GM15510 (cell line): ENCODE results near the gene OR8H1.

Experiments
- POLR2A ChIP-seq: IDR thresholded peaks from 3 replicates; pipeline ENCODE4 v1.6.1; 2011; ENCODE audit warnings: borderline replicate concordance; ENCODE audit not compliant: insufficient read length; ENCODE audit errors: extremely low read depth

Gene OR8H1

GRCh38 chr11:56292154-56292553, at the start of gene OR8H1:
TSS of gene OR8H1 (minus strand) at chr11:56292254. CDS start at chr11:56291062, 1,192 bp downstream.
- no peak for TF ChIP-seq POLR2A

GRCh38 chr11:56340289-56340688, 48.2 kb upstream of the OR8H1 start:
- TF ChIP-seq POLR2A = no peak

- TF ChIP-seq POLR2A = no peak
Observed at GRCh38 chr11:56333156-56333555, 41.1 kb upstream of the OR8H1 start.

GRCh38 chr11:56331861-56332491, 39.9 kb upstream of the OR8H1 start:
- no peak for TF ChIP-seq POLR2A

- no peak for TF ChIP-seq POLR2A
Observed at GRCh38 chr11:56314844-56315243, 22.8 kb upstream of the OR8H1 start, which contains the start of gene OR8K3. TSS of gene OR8K3 (plus strand) at chr11:56315144. CDS start at chr11:56318307, 3,163 bp downstream.

- TF ChIP-seq POLR2A = no peak
Observed at GRCh38 chr11:56307836-56308235, 15.8 kb upstream of the OR8H1 start.

GRCh38 chr11:56296898-56297297, 4.8 kb upstream of the OR8H1 start:
- no peak for TF ChIP-seq POLR2A

- no peak for TF ChIP-seq POLR2A
Observed at GRCh38 chr11:56273854-56274253, 18.2 kb downstream of the OR8H1 start, which contains the start of gene OR5T1. TSS of gene OR5T1 (plus strand) at chr11:56274154. CDS start at chr11:56275639, 1,485 bp downstream.

- no peak for TF ChIP-seq POLR2A
Observed at GRCh38 chr11:56271092-56271491, 21.0 kb downstream of the OR8H1 start.

- no peak for TF ChIP-seq POLR2A
Observed at GRCh38 chr11:56251954-56252353, 40.1 kb downstream of the OR8H1 start, which contains the start of gene OR5T3. TSS of gene OR5T3 (plus strand) at chr11:56252254. CDS start at chr11:56252254, 0 bp downstream.
